ENCODE results near the gene ENPP1. TPM values are rescaled to one million over a fixed set of nuclear protein-coding genes. Genes with fewer than 3 reads are reported as not detected.

ENPP1 gene
- total and polyA plus RNA-seq, 2 donors (not counting 3 experiments of a cell fraction or from before 2014, with no cell fraction given): 0.36 to 1.4 TPM

DNA sequence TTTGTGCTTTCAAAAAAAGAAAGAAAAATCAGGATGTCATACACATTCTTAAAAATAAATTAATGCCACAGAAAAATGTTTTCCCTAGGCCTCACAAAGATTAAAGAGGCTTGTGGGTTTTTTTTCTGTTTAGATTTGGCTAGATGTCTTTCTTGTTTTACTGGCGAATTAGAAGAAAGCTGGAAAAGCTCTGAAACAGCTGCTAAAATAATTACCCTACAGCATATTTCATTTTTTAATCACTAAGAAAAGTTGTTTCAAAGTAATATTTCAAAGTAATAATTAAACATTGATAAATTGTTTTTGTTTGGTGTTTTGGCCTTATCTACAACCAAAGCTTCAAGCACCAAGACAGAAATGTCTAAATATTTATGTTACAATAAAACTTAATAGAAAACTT is 3.7 kb upstream of the ENPP1 start:
- dilution Hi-C loops (cut with MboI; ENCODE audit: extremely low pct_ligation_motif_present, low sequenced_read_pairs): no loop called here
- no peaks in the 10 kb centered on the region for H3K36me3 ChIP-seq (ENCODE audit: control insufficient read depth in 2 of 2, extremely low read depth in 1 of 2, insufficient read depth in 2 of 2, low read length in 2 of 2)
- BruUV-seq (replicated peaks): no TSS peak
- intact Hi-C loops (cut with micrococcal nuclease): no loop called here
- H3K9me1 ChIP-seq (replicated peaks; ENCODE audit: control insufficient read depth, extremely low read depth, insufficient read depth, low read length): no peaks in the 10 kb centered on the region
- TF ChIP-seq, protein P1, sequence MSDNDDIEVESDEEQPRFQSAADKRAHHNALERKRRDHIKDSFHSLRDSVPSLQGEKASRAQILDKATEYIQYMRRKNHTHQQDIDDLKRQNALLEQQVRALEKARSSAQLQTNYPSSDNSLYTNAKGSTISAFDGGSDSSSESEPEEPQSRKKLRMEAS (IDR thresholded peaks at IDR 0.05; ENCODE audit: insufficient read depth, insufficient read length): no peak
- TF ChIP-seq FOS (IDR thresholded peaks at IDR 0.05; ENCODE audit: borderline replicate concordance, insufficient read depth, low read length) (no peak), GATA2 (IDR thresholded peaks at IDR 0.05; ENCODE audit: insufficient read depth, insufficient read length, low read depth, low read length) (no peak), EZH2 (IDR thresholded peaks at IDR 0.05; ENCODE audit: borderline replicate concordance, low read depth, low read length, severe bottlenecking) (no peak), POLR2A (IDR thresholded peaks at IDR 0.05; ENCODE audit: low read depth, low read length) (no peak), MYC (IDR thresholded peaks at IDR 0.05; ENCODE audit: low read depth, low read length) (no peak), JUN (IDR thresholded peaks at IDR 0.05; ENCODE audit: borderline replicate concordance, insufficient read depth, insufficient read length, low read depth) (no peak), POLR2AphosphoS5 (IDR thresholded peaks at IDR 0.05; ENCODE audit: insufficient read depth, low read depth, low read length) (no peak)
- TF ChIP-seq, protein P2, sequence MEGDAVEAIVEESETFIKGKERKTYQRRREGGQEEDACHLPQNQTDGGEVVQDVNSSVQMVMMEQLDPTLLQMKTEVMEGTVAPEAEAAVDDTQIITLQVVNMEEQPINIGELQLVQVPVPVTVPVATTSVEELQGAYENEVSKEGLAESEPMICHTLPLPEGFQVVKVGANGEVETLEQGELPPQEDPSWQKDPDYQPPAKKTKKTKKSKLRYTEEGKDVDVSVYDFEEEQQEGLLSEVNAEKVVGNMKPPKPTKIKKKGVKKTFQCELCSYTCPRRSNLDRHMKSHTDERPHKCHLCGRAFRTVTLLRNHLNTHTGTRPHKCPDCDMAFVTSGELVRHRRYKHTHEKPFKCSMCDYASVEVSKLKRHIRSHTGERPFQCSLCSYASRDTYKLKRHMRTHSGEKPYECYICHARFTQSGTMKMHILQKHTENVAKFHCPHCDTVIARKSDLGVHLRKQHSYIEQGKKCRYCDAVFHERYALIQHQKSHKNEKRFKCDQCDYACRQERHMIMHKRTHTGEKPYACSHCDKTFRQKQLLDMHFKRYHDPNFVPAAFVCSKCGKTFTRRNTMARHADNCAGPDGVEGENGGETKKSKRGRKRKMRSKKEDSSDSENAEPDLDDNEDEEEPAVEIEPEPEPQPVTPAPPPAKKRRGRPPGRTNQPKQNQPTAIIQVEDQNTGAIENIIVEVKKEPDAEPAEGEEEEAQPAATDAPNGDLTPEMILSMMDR (IDR thresholded peaks at IDR 0.05; ENCODE audit: extremely low read depth in 1 of 2, insufficient read depth in 1 of 2, low read depth in 1 of 2, low read length in 2 of 2): no peak
- no peaks in the 10 kb centered on the region for H3K9me3 ChIP-seq (replicated peaks; ENCODE audit: control insufficient read depth, insufficient read depth, low read length)
- H3K4me1 ChIP-seq (ENCODE audit: control insufficient read depth, extremely low read depth, insufficient read depth, low read length): peaks cover 9% of the 10 kb centered on the region
- DNase-seq (ENCODE audit: low read depth, low spot score): no peak
- H3K79me2 ChIP-seq (ENCODE audit: control insufficient read depth, insufficient read depth, low read length): no peaks in the 10 kb centered on the region
- H3K9ac ChIP-seq (replicated peaks; ENCODE audit: extremely low read depth, insufficient read depth, low read length): no peak overlapping the region
- H3K4me2 ChIP-seq (ENCODE audit: insufficient read depth, low read length): no peak overlapping the region
- no peak overlapping the region for H3K27ac ChIP-seq (ENCODE audit: insufficient read depth, low read depth, low read length)
- FAIRE-seq: no peak
- no peak overlapping the region for H3K4me3 ChIP-seq (replicated peaks in 1 of 3; ENCODE audit: insufficient read depth in 1 of 3, low read depth in 1 of 3, low read length in 3 of 3)
- peaks cover 5 to 10% of the 10 kb centered on the region in 2 experiments for H3K27me3 ChIP-seq (ENCODE audit: control insufficient read depth in 2 of 2, insufficient read depth in 2 of 2, low read length in 2 of 2)
- CTCF ChIA-PET: interaction anchor here (0.6 kb wide), 1 partner anchor 511 kb away, joined by 3 read pairs; no protein-coding TSS in a partner anchor
- H2AFZ ChIP-seq (ENCODE audit: low read depth, low read length): no peak overlapping the region
- H4K20me1 ChIP-seq (replicated peaks; ENCODE audit: control insufficient read depth, extremely low read depth, insufficient read depth, low read length): no peaks in the 10 kb centered on the region
- POLR2A ChIA-PET: no interaction called here
